ENCODE data around the gene COX6B2.
"Not testable (repeated sequence)": the region's sequence is repeated elsewhere in the genome, so short reads cannot be mapped to it uniquely, and the experiment has no call there.

COX6B2 gene

DNA sequence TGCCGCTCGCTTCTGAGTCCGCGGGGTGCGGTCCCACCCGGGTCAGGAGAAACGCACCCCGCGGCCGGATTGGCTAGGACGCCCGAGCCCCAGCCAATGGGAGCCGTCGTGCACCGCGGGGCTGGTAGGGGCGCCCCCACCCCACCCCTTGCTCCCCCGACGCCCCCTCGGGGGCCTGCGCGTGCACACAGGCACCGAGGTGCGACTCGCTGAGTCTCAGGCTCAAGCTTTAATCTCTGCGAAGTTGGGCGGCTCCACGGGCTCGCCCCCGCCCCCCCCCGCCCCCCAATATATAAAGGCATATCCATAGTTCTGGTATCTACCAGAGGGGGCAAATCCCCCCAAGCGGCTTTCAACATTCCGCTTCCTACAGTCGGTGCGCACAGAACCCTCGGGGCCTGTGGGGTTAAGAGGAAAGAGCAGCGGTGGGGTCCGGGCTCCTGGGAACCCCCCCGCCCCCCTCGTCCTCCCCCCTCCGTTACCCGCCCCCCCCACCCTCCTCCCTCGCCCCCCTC, at the start of gene COX6B2:
Gene COX6B2 (minus strand): TSS at position 22 of the 515 bp plus-strand sequence. CDS start 198 bp downstream, outside the sequence.
- DNase-seq = no peak

DNA sequence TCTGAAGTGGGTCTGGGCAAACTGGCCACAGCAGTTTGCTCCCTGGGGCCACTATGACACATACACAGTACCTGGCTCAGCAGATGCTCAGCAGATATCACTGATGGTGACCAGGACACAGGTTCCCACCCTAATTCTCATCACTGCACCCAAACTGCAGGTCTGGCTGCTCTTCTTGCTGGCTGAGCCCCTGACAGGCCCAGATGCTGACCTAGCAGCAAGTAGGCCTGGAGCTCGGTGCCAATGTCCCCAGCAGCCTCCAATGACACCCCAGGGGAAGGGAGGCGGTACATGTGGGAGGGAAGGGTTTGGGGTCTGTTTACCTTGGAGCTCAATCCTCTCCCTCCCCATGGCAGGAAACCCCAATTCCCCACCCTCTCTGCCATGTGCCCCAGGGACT, 48.0 kb upstream of the COX6B2 start:
- no peak for DNase-seq

- not testable (repeated sequence) for DNase-seq
Measured at GRCh38 chr19:55401390-55401789, 46.9 kb upstream of the COX6B2 start.

DNA sequence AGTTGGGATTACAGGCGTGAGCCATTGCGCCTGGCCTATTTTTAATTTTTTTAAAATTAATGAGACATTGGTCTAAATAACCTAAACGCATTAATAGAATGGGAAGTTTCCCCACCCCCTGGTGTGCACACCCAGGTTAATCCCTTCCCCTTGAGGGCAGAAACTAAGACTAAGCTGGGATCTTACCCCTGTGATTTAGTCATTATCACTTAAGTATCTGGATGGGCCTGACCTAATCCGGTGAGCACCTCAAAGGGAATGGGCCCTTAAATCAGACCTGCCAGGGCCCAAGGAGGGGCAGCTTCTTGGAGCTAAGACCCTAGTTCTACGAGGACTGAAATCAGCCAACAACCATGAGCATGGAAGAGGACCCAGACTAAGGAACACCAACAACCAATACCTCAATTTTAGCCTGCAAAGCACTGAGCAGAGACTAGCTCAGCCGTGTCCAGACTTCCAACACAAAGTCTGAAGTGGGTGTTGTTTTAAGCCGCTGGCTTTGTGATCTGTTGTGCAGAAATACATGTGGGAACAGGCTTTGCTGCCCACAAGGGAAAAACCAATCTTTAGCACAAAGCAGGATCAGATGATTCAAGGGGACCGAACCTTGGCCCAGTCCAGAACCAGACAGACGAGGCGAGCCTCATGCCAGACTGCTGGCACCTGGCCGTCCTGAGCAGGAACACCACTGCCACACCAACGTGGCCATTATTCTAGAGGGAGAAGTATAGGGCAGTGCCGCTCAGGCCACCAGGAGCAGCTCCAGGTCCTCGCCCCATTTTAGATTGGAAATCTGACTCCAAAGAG, 46.0 kb upstream of the COX6B2 start:
- no peak for DNase-seq

GRCh38 chr19:55398200-55398925, 43.8 kb upstream of the COX6B2 start:
- no peak for DNase-seq

- DNase-seq = no peak
Measured at GRCh38 chr19:55392820-55393761, 38.6 kb upstream of the COX6B2 start.

- DNase-seq = no peak
Measured at GRCh38 chr19:55391702-55392615, 37.4 kb upstream of the COX6B2 start.

GRCh38 chr19:55391191-55391670, 36.7 kb upstream of the COX6B2 start:
- DNase-seq = no peak

DNA sequence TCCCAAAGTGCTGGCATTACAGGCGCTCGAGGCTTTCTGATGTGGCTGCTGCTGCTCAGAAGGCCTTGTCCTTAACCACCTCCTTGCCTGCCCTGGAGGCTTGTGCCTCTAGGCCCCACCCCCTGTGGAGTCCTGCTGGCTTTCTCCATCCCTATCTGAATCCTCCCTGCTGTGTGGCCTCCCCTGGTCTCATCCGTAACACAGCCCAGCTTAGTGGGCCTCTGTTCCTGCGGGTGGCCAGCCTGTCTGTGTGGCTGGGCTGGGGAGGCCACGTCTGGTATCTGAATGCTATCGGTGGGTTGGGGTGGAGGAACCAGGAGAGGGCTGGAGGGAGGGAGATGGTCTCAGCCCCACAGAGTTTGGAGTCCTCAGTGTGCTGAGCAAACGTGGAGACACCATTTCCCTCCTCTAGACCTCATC, 36.0 kb upstream of the COX6B2 start:
- DNase-seq = no peak

- no peak for DNase-seq
Measured at GRCh38 chr19:55389386-55390317, 35.1 kb upstream of the COX6B2 start.

- DNase-seq = no peak
Measured at GRCh38 chr19:55387736-55388497, 33.4 kb upstream of the COX6B2 start.

DNA sequence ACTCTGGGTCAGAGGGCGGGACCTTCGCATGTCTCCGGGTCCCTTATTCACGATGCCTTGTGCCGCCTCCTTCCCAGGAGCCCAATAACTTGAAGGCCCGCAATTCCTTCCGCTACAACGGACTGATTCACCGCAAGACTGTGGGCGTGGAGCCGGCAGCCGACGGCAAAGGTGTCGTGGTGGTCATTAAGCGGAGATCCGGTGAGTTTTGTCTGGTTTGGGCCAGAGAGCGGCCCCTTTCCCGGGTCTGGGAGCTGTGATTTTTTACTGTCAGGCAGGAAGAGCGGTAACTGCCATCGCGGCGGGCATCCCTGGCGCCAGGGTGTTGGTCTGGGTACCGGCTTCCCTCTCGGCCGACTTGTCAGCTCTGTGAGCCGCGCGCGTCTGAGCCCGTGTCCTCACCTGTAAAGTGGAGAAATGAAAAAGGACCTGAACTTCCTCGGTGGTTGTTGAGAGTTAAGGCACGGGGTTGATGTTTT, 32.0 kb upstream of the COX6B2 start:
- no peak for DNase-seq

DNA sequence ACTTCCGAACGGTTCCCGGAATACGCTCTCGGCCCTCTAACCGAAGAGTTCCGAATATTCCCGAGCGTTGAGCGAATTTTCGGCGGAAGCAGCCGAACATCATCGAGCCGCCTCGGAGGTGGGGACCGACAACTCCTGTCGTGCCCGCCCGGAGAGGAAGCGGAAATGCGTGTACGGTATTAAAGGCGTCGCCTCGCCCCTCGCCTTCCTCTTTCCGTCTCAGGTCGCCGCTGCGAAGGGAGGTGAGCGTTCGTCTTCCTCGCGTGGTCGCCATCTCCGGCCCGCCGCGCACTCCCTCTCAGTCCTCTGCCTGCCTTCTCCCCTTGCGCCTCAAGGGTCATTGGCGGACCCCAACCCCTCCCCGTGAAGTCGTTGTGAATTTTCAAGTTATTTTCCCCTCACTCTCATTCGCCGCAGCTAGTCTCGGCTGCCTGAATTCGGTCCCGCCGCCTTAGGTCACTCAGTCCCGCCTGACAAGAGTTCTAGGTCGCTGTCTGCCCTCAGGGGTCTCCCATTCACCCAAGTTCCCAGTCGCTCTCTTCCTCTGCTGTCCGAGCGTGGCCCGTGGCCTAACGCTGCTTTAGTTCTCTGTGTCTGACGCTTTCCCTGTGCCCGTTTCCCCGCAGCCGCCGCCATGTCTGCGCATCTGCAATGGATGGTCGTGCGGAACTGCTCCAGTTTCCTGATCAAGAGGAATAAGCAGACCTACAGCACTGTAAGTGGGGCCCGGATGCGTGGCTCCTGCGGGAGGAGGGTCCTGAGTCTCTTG, 31.4 kb upstream of the COX6B2 start, which contains the start of gene RPL28:
Gene RPL28 (plus strand): TSS at position 209 of the 769 bp plus-strand sequence. CDS start 426 bp downstream, at position 635.
- DNase-seq = peak; percentile 99

DNA sequence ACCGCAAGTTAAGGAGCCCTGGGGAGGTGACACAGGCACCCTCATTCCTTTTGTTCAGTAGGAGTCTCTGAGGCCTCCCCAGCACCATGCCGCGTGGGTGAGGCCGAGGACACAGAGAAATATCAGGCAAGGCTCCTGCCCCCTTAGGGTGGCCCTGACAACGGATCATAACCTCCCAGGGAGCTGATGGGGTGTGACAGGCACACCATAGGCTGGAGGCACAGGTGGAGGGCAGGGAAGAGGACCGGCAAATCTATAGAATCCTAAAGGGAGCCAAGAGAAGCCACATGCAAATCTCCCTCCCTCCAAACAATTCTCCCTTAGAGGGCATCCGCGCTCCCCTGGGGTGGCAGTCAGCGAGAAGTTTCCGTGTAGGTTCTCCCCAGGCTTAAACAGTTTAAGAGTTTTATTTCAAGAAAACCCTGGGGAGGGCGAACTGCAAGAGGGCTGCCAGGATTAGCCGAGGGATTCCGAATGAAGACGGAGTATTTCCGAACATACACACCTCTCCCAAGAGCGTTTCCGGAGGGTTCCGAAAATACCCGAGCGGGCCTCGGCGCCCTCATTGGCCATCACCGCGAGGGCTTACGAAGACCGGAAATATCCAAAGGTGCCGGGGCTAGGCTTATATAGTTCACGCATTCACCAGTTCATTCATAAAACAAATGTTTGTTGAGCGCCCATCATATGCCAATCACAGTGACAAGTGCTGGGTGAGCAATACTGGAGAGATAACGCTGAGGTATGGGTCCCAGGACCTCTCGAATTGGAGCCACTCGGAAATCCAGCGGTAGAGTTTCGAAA, 30.6 kb upstream of the COX6B2 start:
- peak; percentile 96 for DNase-seq

DNA sequence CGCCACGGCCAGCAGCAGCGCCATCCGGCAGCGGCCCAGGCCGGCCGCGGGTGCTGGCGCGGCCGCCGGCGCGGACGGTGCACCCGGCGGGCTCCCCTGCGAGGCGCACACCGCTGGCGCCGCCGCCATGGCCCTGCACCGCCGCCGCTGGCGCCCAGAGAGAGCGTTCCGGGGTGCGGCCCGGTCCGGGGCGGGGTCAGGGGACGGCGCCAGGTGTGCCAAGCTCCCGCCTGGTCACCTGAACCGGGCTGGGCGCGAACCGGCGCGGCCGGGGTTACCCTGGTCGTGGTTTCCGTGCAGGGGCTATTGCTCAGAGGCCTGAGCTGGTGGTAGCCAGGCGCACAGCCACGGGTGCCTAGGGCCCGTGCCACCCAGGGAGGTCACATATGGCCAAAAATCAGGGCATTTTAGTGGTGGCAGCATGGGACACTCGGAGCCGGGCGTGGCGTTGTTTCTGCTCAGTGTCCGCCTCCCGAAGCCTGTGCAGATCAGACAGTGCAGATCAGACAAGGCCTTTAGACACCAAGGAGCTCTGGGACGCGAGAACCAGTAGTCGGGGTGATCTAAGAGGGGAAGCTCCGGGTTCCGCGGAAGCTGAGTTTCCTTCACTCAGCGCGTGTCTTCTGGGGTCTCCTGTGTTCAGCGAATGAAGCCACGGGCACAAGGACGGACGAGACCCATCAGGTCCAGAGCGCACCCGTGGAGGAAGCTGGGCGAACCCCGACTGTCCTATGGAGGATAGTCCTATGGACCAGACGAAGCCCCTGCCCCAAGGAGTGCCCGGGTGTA, 29.8 kb upstream of the COX6B2 start, which contains the start of gene TMEM238:
Gene TMEM238 (minus strand): TSS at position 162 of the 789 bp plus-strand sequence. CDS start 33 bp downstream, at position 129.
- DNase-seq = peak; percentile 31

All from NCI-H2029 (cell line).